ENCODE results near the gene SH3TC1. TPM values are rescaled to one million over a fixed set of nuclear protein-coding genes. Genes with fewer than 3 reads are reported as not detected.

Gene SH3TC1
- total and polyA plus RNA-seq, 4 donors: 6.5 to 34.6 (median 25.8) TPM

DNA sequence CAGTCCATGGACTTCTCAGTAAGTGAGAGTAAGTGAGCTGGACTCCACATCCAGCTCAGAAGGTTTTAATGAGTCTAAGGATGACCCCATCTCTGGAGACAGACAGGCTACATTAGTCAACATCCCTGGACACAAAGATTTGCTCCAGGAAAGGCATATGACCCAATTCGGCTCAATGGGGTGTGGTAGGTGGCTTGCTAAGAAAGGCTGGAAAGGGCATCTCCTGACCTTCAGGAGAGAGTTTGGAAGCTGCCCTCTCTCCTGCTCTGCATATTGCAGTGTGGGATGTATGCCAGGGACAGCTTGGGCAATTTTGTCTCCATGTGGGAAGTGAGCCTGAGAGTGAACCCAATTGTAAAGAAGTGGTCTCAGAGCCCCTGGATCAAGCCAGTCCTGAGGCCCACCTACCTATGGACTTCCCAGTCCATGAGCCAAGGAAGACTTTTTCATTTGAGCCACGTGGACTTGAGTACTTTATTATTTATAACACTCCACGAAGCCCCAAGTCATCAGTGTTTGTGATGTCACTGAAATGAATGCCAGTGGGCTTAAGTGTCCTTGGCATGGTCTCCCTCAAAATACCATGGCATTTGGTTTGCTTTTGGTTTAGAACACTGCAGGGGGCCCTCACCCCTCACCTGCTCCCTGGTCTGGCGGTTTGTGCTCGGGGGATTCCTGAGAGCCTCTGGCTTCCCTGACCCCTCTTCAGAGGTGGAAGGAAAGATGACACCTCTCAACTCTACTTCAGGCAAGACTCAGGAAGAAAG, 30.1 kb upstream of the SH3TC1 start:
- Histone ChIP-seq H3K4me3 (ENCODE audit: low read depth in 1 of 3, low read length in 3 of 3) (no peak overlapping the region), H3K9me3 (ENCODE audit: control insufficient read depth in 4 of 4, low read length in 3 of 4) (peaks cover 2 to 8% (median 6%) of the 10 kb centered on the region in 4 donors), H3K4me1 (ENCODE audit: control insufficient read depth in 4 of 4, insufficient read depth in 4 of 4, low read length in 3 of 4) (no peaks in the 10 kb centered on the region), H3K27ac (ENCODE audit: low read depth in 1 of 2, low read length in 2 of 2) (no peak overlapping the region), H3K36me3 (ENCODE audit: control insufficient read depth in 4 of 4, insufficient read depth in 3 of 4, low read depth in 1 of 4, low read length in 3 of 4) (no peaks in the 10 kb centered on the region), H3K27me3 (ENCODE audit: control insufficient read depth in 4 of 4, insufficient read depth in 4 of 4, low read length in 3 of 4) (no peaks in the 10 kb centered on the region), H3K9ac (ENCODE audit: low read depth in 1 of 2, low read length in 2 of 2) (no peak overlapping the region)
- DNase-seq (ENCODE audit: low spot score): no peak
- WGBS: 88% methylated on average over 5 of the region's 5 CpGs
- TF ChIP-seq RXRA (IDR thresholded peaks at IDR 0.05) (no peak), NR2F2 (IDR thresholded peaks at IDR 0.05) (no peak), EGR1 (IDR thresholded peaks at IDR 0.05; ENCODE audit: low read depth in 2 of 2) (no peak), GABPA (IDR thresholded peaks at IDR 0.05 in 1 of 2, conservative IDR thresholded peaks at IDR 0.05 in 1 of 2) (no peak), ZBTB33 (IDR thresholded peaks at IDR 0.05) (no peak), SP1 (IDR thresholded peaks at IDR 0.05) (no peak)

- 90% methylated on average over 3 of the region's 3 CpGs for WGBS
- no peak overlapping the region for H3K9ac ChIP-seq (ENCODE audit: low read depth in 1 of 2, low read length in 2 of 2)
- TF ChIP-seq HNF4G (IDR thresholded peaks at IDR 0.05) (no peak), RAD21 (IDR thresholded peaks at IDR 0.05) (no peak), ZBTB33 (IDR thresholded peaks at IDR 0.05) (no peak), JUND (IDR thresholded peaks at IDR 0.05) (no peak), YY1 (IDR thresholded peaks at IDR 0.05) (no peak), SP1 (IDR thresholded peaks at IDR 0.05) (no peak), EGR1 (IDR thresholded peaks at IDR 0.05; ENCODE audit: low read depth in 2 of 2) (no peak), GABPA (IDR thresholded peaks at IDR 0.05 in 1 of 2, conservative IDR thresholded peaks at IDR 0.05 in 1 of 2) (no peak), NR2F2 (IDR thresholded peaks at IDR 0.05) (no peak), FOXA2 (IDR thresholded peaks at IDR 0.05) (no peak), RXRA (IDR thresholded peaks at IDR 0.05) (no peak), TAF1 (conservative IDR thresholded peaks at IDR 0.05) (no peak), HNF4A (conservative IDR thresholded peaks at IDR 0.05) (no peak), FOXA1 (IDR thresholded peaks at IDR 0.05) (no peak)
- TF ChIP-seq, protein P1, sequence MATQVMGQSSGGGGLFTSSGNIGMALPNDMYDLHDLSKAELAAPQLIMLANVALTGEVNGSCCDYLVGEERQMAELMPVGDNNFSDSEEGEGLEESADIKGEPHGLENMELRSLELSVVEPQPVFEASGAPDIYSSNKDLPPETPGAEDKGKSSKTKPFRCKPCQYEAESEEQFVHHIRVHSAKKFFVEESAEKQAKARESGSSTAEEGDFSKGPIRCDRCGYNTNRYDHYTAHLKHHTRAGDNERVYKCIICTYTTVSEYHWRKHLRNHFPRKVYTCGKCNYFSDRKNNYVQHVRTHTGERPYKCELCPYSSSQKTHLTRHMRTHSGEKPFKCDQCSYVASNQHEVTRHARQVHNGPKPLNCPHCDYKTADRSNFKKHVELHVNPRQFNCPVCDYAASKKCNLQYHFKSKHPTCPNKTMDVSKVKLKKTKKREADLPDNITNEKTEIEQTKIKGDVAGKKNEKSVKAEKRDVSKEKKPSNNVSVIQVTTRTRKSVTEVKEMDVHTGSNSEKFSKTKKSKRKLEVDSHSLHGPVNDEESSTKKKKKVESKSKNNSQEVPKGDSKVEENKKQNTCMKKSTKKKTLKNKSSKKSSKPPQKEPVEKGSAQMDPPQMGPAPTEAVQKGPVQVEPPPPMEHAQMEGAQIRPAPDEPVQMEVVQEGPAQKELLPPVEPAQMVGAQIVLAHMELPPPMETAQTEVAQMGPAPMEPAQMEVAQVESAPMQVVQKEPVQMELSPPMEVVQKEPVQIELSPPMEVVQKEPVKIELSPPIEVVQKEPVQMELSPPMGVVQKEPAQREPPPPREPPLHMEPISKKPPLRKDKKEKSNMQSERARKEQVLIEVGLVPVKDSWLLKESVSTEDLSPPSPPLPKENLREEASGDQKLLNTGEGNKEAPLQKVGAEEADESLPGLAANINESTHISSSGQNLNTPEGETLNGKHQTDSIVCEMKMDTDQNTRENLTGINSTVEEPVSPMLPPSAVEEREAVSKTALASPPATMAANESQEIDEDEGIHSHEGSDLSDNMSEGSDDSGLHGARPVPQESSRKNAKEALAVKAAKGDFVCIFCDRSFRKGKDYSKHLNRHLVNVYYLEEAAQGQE (IDR thresholded peaks at IDR 0.05): no peak
- TF ChIP-seq, protein P2, sequence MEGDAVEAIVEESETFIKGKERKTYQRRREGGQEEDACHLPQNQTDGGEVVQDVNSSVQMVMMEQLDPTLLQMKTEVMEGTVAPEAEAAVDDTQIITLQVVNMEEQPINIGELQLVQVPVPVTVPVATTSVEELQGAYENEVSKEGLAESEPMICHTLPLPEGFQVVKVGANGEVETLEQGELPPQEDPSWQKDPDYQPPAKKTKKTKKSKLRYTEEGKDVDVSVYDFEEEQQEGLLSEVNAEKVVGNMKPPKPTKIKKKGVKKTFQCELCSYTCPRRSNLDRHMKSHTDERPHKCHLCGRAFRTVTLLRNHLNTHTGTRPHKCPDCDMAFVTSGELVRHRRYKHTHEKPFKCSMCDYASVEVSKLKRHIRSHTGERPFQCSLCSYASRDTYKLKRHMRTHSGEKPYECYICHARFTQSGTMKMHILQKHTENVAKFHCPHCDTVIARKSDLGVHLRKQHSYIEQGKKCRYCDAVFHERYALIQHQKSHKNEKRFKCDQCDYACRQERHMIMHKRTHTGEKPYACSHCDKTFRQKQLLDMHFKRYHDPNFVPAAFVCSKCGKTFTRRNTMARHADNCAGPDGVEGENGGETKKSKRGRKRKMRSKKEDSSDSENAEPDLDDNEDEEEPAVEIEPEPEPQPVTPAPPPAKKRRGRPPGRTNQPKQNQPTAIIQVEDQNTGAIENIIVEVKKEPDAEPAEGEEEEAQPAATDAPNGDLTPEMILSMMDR (IDR thresholded peaks at IDR 0.05; ENCODE audit: low read depth, low read length, missing input control): no peak
- TF ChIP-seq, protein P3, sequence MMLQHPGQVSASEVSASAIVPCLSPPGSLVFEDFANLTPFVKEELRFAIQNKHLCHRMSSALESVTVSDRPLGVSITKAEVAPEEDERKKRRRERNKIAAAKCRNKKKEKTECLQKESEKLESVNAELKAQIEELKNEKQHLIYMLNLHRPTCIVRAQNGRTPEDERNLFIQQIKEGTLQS (IDR thresholded peaks at IDR 0.05): no peak
- TF ChIP-seq, protein P4, sequence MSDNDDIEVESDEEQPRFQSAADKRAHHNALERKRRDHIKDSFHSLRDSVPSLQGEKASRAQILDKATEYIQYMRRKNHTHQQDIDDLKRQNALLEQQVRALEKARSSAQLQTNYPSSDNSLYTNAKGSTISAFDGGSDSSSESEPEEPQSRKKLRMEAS (IDR thresholded peaks at IDR 0.05): no peak
Measured at GRCh38 chr4:8169763-8170162, 29.3 kb upstream of the SH3TC1 start.

More at GRCh38 chr4:8169763-8170162, 29.3 kb upstream of the SH3TC1 start:
- Histone ChIP-seq H3K27me3 (ENCODE audit: control insufficient read depth in 4 of 4, insufficient read depth in 4 of 4, low read length in 3 of 4) (no peaks in the 10 kb centered on the region), H3K9me3 (ENCODE audit: control insufficient read depth in 4 of 4, low read length in 3 of 4) (peaks cover 2 to 8% (median 6%) of the 10 kb centered on the region in 4 donors), H3K36me3 (ENCODE audit: control insufficient read depth in 4 of 4, insufficient read depth in 3 of 4, low read depth in 1 of 4, low read length in 3 of 4) (no peaks in the 10 kb centered on the region), H3K4me3 (ENCODE audit: low read depth in 1 of 3, low read length in 3 of 3) (no peak overlapping the region), H3K4me1 (ENCODE audit: control insufficient read depth in 4 of 4, insufficient read depth in 4 of 4, low read length in 3 of 4) (no peaks in the 10 kb centered on the region), H3K27ac (ENCODE audit: low read depth in 1 of 2, low read length in 2 of 2) (no peak overlapping the region)
- DNase-seq (ENCODE audit: low spot score): no peak
